Measurements from ENCODE around the gene PDE7B. TPM values are rescaled to one million over a fixed set of nuclear protein-coding genes. Genes with fewer than 3 reads are reported as not detected.

PDE7B gene
- total and polyA plus RNA-seq, 8 donors: 0.29 to 73.2 (median 5.0) TPM

DNA sequence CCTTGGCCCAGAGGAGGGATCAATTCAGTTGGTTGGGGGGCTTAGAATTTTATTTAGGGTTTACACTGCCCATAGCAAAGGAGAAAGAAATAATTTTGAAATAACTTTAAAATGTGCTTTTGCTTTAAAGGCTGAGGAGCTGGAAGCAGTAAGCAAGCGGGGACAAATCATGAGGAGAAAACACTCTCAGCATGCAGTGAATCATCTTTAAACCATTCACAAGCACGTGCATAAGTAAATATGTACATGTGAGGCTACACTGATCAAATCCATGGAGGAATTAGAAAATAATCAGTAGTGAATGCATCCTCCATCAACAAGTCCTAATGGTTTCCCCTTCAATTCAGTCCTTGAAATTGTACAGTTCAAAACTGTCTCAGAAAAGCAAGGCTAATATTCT is 217.6 kb downstream of the PDE7B start:
- DNase-seq: no peak
- intact Hi-C loops (cut with DNase I; ENCODE audit: low total_unique reads): no loop called here
- H3K27ac ChIP-seq: peak overlapping the region in 4 of 5 donors; percentile 15 to 67 (median 36)

DNA sequence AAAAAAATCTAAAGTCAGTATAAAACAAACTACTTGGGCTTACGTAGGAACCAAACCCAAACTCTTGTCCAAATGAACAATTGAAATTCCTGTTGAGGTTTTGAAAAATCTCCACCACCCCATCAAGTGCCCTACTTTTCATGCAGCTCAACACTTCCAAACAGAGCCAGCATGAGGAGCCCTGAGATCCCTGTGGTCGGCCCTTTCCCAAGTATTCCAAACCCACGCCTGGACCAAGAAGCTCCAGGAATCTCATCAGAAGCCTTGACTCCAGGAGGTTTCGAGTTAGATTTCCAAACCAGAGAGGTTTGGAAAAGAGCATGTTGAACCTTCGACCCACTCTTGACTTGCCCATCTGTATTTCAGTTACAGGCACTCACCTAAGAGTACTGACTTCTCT is 219.3 kb downstream of the PDE7B start:
- H3K27ac ChIP-seq: no peak overlapping the region
- H3K4me3 ChIP-seq: no peak overlapping the region
- H3K27me3 ChIP-seq: no peaks in the 10 kb centered on the region
- peaks cover 0 to 10% (median 7%) of the 10 kb centered on the region in 4 donors for H3K4me1 ChIP-seq
- intact Hi-C loops (cut with DNase I; ENCODE audit: low total_unique reads): no loop called here
- TF ChIP-seq POLR2A (IDR thresholded peaks at IDR 0.05) (no peak), POLR2AphosphoS5 (IDR thresholded peaks at IDR 0.05) (no peak), EP300 (IDR thresholded peaks at IDR 0.05) (no peak)
- TF ChIP-seq, protein P1, sequence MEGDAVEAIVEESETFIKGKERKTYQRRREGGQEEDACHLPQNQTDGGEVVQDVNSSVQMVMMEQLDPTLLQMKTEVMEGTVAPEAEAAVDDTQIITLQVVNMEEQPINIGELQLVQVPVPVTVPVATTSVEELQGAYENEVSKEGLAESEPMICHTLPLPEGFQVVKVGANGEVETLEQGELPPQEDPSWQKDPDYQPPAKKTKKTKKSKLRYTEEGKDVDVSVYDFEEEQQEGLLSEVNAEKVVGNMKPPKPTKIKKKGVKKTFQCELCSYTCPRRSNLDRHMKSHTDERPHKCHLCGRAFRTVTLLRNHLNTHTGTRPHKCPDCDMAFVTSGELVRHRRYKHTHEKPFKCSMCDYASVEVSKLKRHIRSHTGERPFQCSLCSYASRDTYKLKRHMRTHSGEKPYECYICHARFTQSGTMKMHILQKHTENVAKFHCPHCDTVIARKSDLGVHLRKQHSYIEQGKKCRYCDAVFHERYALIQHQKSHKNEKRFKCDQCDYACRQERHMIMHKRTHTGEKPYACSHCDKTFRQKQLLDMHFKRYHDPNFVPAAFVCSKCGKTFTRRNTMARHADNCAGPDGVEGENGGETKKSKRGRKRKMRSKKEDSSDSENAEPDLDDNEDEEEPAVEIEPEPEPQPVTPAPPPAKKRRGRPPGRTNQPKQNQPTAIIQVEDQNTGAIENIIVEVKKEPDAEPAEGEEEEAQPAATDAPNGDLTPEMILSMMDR (IDR thresholded peaks at IDR 0.05): no peak
- H3K36me3 ChIP-seq: no peaks in the 10 kb centered on the region
- 85 to 97% (median 96%) methylated on average over 5 of the region's 5 CpGs for WGBS, 5 donors
- H3K9me3 ChIP-seq: no peaks in the 10 kb centered on the region
- DNase-seq: no peak

More for the DNA sequence above, 217.6 kb downstream of the PDE7B start:
- H3K9me3 ChIP-seq: no peaks in the 10 kb centered on the region
- TF ChIP-seq, protein P1 (IDR thresholded peaks at IDR 0.05): no peak
- no peak for TF ChIP-seq POLR2AphosphoS5 (IDR thresholded peaks at IDR 0.05)
- no peak for TF ChIP-seq EP300 (IDR thresholded peaks at IDR 0.05)
- TF ChIP-seq POLR2A (IDR thresholded peaks at IDR 0.05): no peak
- H3K4me1 ChIP-seq: peaks cover 0 to 10% (median 7%) of the 10 kb centered on the region in 4 donors
- H3K36me3 ChIP-seq: no peaks in the 10 kb centered on the region
- H3K27me3 ChIP-seq: no peaks in the 10 kb centered on the region
- WGBS, 5 donors: 35 to 50% (median 47%) methylated on average over 2 of the region's 2 CpGs
- no peak overlapping the region for H3K4me3 ChIP-seq

DNA sequence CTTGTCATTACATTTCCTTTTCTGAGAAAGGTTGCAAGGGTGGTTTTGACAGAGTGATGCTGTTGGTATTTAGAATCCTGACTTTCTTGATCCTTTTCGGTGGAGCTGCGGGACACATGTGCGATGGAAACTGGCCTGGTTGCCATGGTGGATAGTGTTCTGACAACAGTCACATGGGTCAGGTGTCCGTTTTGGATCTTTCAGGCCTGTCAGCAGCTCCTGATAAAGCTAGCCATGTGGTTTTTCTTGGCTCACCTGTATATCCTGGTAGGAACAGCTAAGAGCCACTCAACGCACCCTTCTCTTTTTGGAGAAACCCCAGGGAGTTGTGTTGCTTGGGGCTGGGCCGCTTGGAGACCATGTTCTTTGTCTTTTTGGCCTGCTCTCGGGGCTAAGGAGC is 221.2 kb downstream of the PDE7B start:
- Histone ChIP-seq H3K36me3 (no peaks in the 10 kb centered on the region), H3K9me3 (no peaks in the 10 kb centered on the region), H3K27me3 (no peaks in the 10 kb centered on the region), H3K4me3 (no peak overlapping the region), H3K27ac (no peak overlapping the region), H3K4me1 (peaks cover 0 to 10% (median 7%) of the 10 kb centered on the region in 4 donors)
- DNase-seq: no peak
- intact Hi-C loops (cut with DNase I; ENCODE audit: low total_unique reads): no loop called here
- WGBS, 5 donors: 90 to 96% (median 92%) methylated on average over 7 of the region's 7 CpGs
- TF ChIP-seq, protein P1 (IDR thresholded peaks at IDR 0.05): no peak
- no peak for TF ChIP-seq POLR2A (IDR thresholded peaks at IDR 0.05)

DNA sequence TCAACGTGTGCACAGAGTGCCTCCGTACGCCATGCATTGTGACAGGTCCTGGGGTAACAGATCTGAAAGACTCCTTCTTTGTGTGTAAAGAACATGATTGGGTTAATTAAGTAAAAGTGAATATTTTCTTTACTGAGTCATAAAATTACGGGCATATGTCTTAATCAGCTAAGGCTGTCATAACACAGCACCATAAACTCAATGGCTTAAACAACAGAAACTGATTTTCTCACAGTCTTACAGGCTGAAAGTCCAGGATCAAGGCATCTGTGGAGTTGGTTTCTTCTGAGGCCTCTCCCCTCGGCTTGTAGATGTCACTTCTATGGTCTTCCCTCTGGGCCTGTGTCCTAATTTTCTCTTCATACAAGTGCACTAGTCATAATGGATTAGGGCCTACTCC is 221.7 kb downstream of the PDE7B start:
- WGBS, 5 donors: 89 to 94% (median 89%) methylated on average over 5 of the region's 5 CpGs
- H3K27ac ChIP-seq: no peak overlapping the region
- intact Hi-C loops (cut with DNase I; ENCODE audit: low total_unique reads): no loop called here
- H3K4me3 ChIP-seq: no peak overlapping the region
- TF ChIP-seq EP300 (IDR thresholded peaks at IDR 0.05): no peak
- no peak for TF ChIP-seq POLR2AphosphoS5 (IDR thresholded peaks at IDR 0.05)
- no peak for TF ChIP-seq POLR2A (IDR thresholded peaks at IDR 0.05)
- TF ChIP-seq, protein P1 (IDR thresholded peaks at IDR 0.05): no peak
- H3K36me3 ChIP-seq: no peaks in the 10 kb centered on the region
- no peaks in the 10 kb centered on the region for H3K27me3 ChIP-seq
- no peaks in the 10 kb centered on the region for H3K9me3 ChIP-seq
- H3K4me1 ChIP-seq: peaks cover 0 to 10% (median 7%) of the 10 kb centered on the region in 4 donors
- no peak for DNase-seq
